ENCODE data around the gene RREB1.

Gene RREB1

DNA sequence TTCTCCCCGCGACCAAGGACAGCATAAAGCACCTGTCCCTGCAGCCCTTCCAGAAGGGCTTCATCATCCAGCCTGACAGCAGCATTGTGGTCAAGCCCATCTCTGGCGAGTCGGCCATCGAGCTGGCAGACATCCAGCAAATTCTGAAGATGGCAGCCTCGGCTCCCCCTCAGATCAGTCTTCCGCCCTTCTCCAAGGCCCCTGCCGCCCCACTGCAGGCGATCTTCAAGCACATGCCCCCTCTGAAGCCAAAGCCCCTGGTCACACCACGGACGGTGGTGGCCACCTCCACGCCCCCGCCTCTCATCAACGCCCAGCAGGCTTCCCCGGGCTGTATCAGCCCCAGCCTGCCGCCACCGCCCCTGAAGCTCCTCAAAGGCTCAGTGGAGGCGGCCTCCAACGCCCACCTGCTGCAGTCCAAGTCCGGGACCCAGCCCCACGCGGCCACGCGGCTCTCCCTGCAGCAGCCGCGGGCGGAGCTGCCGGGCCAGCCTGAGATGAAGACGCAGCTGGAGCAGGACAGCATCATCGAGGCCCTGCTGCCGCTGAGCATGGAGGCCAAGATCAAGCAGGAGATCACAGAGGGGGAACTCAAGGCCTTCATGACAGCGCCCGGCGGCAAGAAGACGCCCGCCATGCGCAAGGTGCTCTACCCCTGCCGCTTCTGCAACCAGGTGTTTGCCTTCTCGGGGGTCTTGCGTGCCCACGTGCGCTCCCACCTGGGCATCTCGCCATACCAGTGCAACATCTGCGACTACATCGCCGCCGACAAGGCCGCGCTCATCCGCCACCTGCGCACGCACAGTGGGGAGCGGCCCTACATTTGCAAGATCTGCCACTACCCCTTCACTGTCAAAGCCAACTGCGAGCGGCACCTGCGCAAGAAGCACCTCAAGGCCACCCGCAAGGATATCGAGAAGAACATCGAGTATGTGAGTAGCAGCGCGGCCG is 121.9 kb downstream of the RREB1 start:
- TF ChIP-seq, protein P1, sequence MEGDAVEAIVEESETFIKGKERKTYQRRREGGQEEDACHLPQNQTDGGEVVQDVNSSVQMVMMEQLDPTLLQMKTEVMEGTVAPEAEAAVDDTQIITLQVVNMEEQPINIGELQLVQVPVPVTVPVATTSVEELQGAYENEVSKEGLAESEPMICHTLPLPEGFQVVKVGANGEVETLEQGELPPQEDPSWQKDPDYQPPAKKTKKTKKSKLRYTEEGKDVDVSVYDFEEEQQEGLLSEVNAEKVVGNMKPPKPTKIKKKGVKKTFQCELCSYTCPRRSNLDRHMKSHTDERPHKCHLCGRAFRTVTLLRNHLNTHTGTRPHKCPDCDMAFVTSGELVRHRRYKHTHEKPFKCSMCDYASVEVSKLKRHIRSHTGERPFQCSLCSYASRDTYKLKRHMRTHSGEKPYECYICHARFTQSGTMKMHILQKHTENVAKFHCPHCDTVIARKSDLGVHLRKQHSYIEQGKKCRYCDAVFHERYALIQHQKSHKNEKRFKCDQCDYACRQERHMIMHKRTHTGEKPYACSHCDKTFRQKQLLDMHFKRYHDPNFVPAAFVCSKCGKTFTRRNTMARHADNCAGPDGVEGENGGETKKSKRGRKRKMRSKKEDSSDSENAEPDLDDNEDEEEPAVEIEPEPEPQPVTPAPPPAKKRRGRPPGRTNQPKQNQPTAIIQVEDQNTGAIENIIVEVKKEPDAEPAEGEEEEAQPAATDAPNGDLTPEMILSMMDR (IDR thresholded peaks at IDR 0.05; ENCODE audit: low read depth, low read length) = no peak
- DNase-seq (ENCODE audit: extremely low read depth, low read depth) = no peak

DNA sequence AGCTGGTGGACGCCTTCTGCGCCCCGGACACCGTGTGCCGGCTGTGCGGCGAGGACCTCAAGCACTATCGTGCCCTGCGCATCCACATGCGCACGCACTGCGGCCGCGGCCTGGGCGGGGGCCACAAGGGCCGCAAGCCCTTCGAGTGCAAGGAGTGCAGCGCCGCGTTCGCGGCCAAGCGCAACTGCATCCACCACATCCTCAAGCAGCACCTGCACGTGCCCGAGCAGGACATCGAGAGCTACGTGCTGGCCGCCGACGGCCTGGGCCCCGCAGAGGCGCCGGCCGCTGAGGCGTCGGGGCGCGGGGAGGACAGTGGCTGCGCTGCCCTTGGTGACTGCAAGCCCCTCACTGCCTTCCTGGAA is 122.5 kb downstream of the RREB1 start:
- TF ChIP-seq, protein P1 (IDR thresholded peaks at IDR 0.05; ENCODE audit: low read depth, low read length) = no peak
- no peak for DNase-seq (ENCODE audit: extremely low read depth, low read depth)

DNA sequence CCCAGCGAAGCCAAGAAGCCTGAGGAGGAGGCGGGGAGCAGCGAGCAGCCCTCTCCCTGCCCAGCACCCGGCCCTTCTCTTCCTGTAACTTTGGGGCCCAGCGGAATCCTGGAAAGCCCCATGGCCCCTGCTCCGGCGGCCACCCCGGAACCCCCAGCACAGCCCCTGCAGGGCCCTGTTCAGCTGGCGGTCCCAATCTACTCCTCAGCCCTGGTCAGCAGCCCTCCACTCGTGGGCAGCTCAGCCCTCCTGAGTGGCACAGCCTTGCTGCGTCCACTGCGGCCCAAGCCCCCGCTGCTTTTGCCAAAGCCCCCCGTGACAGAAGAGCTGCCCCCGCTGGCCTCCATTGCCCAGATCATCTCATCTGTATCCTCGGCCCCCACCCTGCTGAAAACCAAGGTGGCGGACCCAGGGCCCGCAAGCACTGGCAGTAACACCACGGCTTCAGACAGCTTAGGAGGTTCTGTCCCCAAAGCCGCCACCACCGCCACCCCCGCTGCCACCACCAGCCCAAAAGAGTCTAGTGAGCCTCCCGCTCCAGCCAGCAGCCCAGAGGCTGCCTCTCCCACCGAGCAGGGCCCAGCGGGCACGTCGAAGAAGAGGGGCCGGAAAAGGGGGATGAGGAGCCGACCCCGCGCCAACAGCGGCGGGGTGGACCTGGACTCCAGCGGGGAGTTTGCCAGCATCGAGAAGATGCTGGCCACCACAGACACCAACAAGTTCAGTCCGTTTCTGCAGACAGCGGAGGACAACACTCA is 123.4 kb downstream of the RREB1 start:
- TF ChIP-seq, protein P1 (IDR thresholded peaks at IDR 0.05; ENCODE audit: low read depth, low read length) = no peak
- no peak for DNase-seq (ENCODE audit: extremely low read depth, low read depth)

DNA sequence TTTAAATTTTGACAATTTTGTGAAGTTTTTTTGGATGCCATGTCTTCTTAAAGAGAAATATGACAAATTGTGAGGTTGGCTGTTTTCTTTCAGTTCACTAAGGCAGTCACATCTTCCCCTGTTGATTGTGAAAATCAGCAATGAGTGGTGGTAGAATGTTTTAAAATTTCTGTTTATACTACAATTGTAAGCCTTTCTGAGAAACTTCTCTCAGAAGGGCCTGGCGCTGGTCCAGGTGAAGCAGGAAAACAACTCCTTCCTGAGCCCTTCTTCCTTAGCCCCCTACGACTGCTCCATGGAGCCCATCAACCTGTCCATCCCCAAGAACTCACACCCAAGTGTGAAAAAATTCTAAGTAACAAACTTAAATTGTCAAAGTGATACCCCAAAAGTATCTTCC is 124.6 kb downstream of the RREB1 start:
- no peak for DNase-seq (ENCODE audit: extremely low read depth, low read depth)
- TF ChIP-seq, protein P1 (IDR thresholded peaks at IDR 0.05; ENCODE audit: low read depth, low read length) = no peak

DNA sequence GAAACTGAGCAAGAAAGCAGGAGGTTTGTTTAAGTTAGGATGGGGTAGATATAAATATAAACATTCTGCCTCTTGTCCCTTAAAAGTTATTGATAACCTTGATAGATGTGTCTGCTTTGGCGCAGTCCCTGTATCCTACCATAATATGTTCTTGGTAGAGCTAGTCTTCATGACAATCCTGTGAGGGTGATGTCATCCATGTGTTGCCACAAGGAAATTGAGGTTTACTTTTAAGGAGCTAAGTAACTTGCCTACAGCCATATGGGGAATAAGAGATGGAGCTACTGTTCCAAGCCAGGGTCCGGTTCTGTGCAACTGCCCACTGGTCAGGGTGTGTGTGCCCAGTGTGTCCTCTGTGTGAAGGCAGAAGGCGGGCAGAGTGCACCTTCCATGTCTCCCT is 126.8 kb downstream of the RREB1 start:
- DNase-seq (ENCODE audit: extremely low read depth, low read depth) = no peak
- TF ChIP-seq, protein P1 (IDR thresholded peaks at IDR 0.05; ENCODE audit: low read depth, low read length) = no peak

DNA sequence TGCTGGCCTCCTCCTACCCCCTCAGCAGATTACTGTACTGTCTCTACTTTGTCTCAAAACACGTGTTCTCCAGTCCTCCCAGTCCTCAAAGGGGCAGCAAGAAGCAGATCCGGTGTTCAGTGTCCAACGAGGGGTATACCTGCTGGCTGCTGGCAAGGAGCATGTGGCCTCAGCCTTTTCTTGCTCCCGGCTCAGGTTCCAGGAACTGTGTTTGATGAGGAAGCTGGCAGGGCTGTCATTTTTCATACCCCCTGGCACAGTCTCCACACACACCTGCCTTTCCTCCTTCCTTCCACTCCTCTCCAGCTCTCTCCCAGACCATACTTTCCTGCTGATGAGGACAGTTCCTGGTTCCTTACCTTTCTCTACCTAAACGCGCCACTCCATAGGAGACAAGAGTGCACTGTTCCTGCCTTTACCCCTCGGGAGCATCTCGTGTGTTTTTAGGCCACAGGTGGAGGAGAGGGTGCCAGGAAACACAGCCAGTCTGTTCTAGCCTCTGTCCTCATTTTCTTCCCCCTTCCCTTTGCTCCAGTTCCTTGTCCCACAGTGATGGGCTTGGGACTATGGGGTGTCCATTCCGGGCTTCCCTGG is 128.0 kb downstream of the RREB1 start:
- DNase-seq (ENCODE audit: extremely low read depth, low read depth) = no peak
- TF ChIP-seq, protein P1 (IDR thresholded peaks at IDR 0.05; ENCODE audit: low read depth, low read length) = no peak
